H1 (cell line): ENCODE measurements around the gene CP. TPM values are rescaled to one million over a fixed set of nuclear protein-coding genes. Genes with fewer than 3 reads are reported as not detected.

Source experiments
- CTCF ChIA-PET: fragments of 300-600 bp; sonication (Branson Sonifier 250); formaldehyde crosslinking; loops from one replicate; lab custom pipeline; 2021; ENCODE audit not compliant: partially characterized antibody; lab: Charles Lee
- POLR2A ChIA-PET: fragments of 300-600 bp; sonication (Branson Sonifier 250); formaldehyde crosslinking; loops from one replicate; lab custom pipeline; 2021; ENCODE audit warnings: inconsistent platforms; ENCODE audit not compliant: partially characterized antibody; lab: Charles Lee
- DNase-seq, 2 experiments: peaks; one replicate each; pipeline versions ENCODE4 v3.0.0 to v3.0.0-alpha.2; 2010 to 2022; ENCODE audit warnings: low spot score in 2 of 2, low read depth in 1 of 2, mixed read lengths in 1 of 2
- FAIRE-seq: peaks from 2 replicates; lab custom pipeline; 2011; peaks lifted over from hg19 to GRCh38; lab: Jason Lieb, UNC
- H2AFZ ChIP-seq: 2 replicates; pipeline ENCODE4 v1.8.1; 2012; ENCODE audit warnings: low read length, inconsistent platforms
- H2AK5ac ChIP-seq: 2 replicates; pipeline ENCODE4 v1.6.1; 2013; ENCODE audit warnings: low read depth, low read length
- H2BK120ac ChIP-seq: replicated peaks from 2 replicates; pipeline ENCODE3; 2013; ENCODE audit warnings: low read depth, low read length, inconsistent platforms
- H2BK12ac ChIP-seq: 2 replicates; pipeline ENCODE4 v1.6.1; 2013; ENCODE audit warnings: low read depth, low read length
- H2BK15ac ChIP-seq: 2 replicates; pipeline ENCODE4 v1.6.1; 2013; ENCODE audit warnings: low read length
- H2BK20ac ChIP-seq: 2 replicates; pipeline ENCODE4 v1.6.1; 2013; ENCODE audit warnings: low read length
- H2BK5ac ChIP-seq: 2 replicates; pipeline ENCODE4 v1.6.1; 2013; ENCODE audit warnings: low read depth, low read length
- H3K14ac ChIP-seq: 2 replicates; pipeline ENCODE4 v1.6.1; 2013; ENCODE audit warnings: inconsistent platforms; ENCODE audit not compliant: insufficient read length
- H3K18ac ChIP-seq: 2 replicates; pipeline ENCODE4 v1.6.1; 2013; ENCODE audit warnings: low read length; ENCODE audit errors: extremely low read depth
- H3K23ac ChIP-seq: 2 replicates; pipeline ENCODE4 v1.6.1; 2013; ENCODE audit warnings: inconsistent platforms; ENCODE audit not compliant: insufficient read length
- H3K23me2 ChIP-seq: 2 replicates; pipeline ENCODE4 v1.6.1; 2013; ENCODE audit warnings: low read depth, low read length
- H3K27ac ChIP-seq: 2 replicates; pipeline ENCODE4 v1.6.1; 2011; ENCODE audit warnings: low read depth, low read length, inconsistent platforms
- H3K27me3 ChIP-seq, 4 experiments: replicated peaks in 1 of 4; 1 replicate in 1 of 4; 2 replicates in 3 of 4; pipeline versions ENCODE4 v1.6.1 to v1.8.1; 2011 to 2013; ENCODE audit warnings: low read length in 3 of 4, mild to moderate bottlenecking in 3 of 4, inconsistent platforms in 2 of 4, mixed read lengths in 2 of 4, moderate library complexity in 1 of 4; ENCODE audit not compliant: control insufficient read depth in 3 of 4, insufficient read depth in 3 of 4; ENCODE audit errors: extremely low read depth in 1 of 4
- H3K36me3 ChIP-seq, 4 experiments: 2 replicates each; pipeline versions ENCODE4 v1.6.1 to v1.8.1; 2011 to 2013; ENCODE audit warnings: mild to moderate bottlenecking in 4 of 4, low read length in 3 of 4, moderate library complexity in 2 of 4, control low read depth in 1 of 4, inconsistent platforms in 1 of 4; ENCODE audit not compliant: insufficient read depth in 4 of 4, control insufficient read depth in 2 of 4
- H3K4ac ChIP-seq: replicated peaks from 2 replicates; pipeline ENCODE3; 2013; ENCODE audit warnings: low read length, low read depth, mixed read lengths, inconsistent platforms; ENCODE audit not compliant: insufficient read length
- H3K4me1 ChIP-seq, 4 experiments: replicated peaks in 1 of 4; 1 replicate in 1 of 4; 2 replicates in 3 of 4; pipeline versions ENCODE4 v1.6.1 to v1.8.1; 2011 to 2013; ENCODE audit warnings: low read length in 3 of 4, inconsistent platforms in 2 of 4, mixed read lengths in 1 of 4; ENCODE audit not compliant: insufficient read depth in 4 of 4, control insufficient read depth in 3 of 4
- H3K4me2 ChIP-seq, 2 experiments: 2 replicates each; pipeline versions ENCODE4 v1.6.1 to v1.8.1; 2011 to 2013; ENCODE audit warnings: low read depth in 2 of 2, low read length in 2 of 2, control low read depth in 1 of 2, inconsistent platforms in 1 of 2, mild to moderate bottlenecking in 1 of 2; ENCODE audit not compliant: insufficient read depth in 1 of 2
- H3K4me3 ChIP-seq, 4 experiments: fragments of 200-600, 300-600 bp in 1 of 4; sonication (generic), shearing (Covaris generic), sonication (Bioruptor Twin) in 1 of 4; 2 replicates each; pipeline versions ENCODE4 v1.5.1 to v1.8.1; 2011 to 2016; ENCODE audit warnings: low read length in 4 of 4, low read depth in 3 of 4, control low read depth in 2 of 4, inconsistent platforms in 2 of 4, mild to moderate bottlenecking in 2 of 4, mixed read lengths in 1 of 4, moderate library complexity in 1 of 4; ENCODE audit not compliant: insufficient read depth in 2 of 4; ENCODE audit errors: extremely low read depth in 1 of 4
- H3K56ac ChIP-seq: replicated peaks from 2 replicates; pipeline ENCODE3; 2013; ENCODE audit warnings: low read depth, mild to moderate bottlenecking, mixed read lengths, low read length, inconsistent platforms; ENCODE audit not compliant: insufficient read length
- H3K79me1 ChIP-seq: 2 replicates; pipeline ENCODE4 v1.6.1; 2013; ENCODE audit warnings: low read depth, low read length, control low read depth
- H3K79me2 ChIP-seq, 2 experiments: 2 replicates each; pipeline versions ENCODE4 v1.6.1 to v1.8.1; 2012 to 2013; ENCODE audit warnings: low read length in 2 of 2, mild to moderate bottlenecking in 2 of 2, inconsistent platforms in 1 of 2; ENCODE audit not compliant: insufficient read depth in 2 of 2, control insufficient read depth in 1 of 2
- H3K9ac ChIP-seq, 4 experiments: replicated peaks in 1 of 4; 1 replicate in 1 of 4; 2 replicates in 3 of 4; pipeline versions ENCODE4 v1.6.1 to v1.8.1; 2011 to 2013; ENCODE audit warnings: low read depth in 3 of 4, low read length in 3 of 4, control low read depth in 2 of 4, mild to moderate bottlenecking in 2 of 4, moderate library complexity in 2 of 4, inconsistent platforms in 1 of 4; ENCODE audit errors: extremely low read depth in 1 of 4
- H3K9me3 ChIP-seq, 2 experiments: 2 replicates each; pipeline versions ENCODE4 v1.6.1 to v1.8.1; 2012 to 2013; ENCODE audit warnings: mild to moderate bottlenecking in 2 of 2, moderate library complexity in 2 of 2, control low read depth in 1 of 2, inconsistent platforms in 1 of 2, low read depth in 1 of 2, low read length in 1 of 2, mixed read lengths in 1 of 2; ENCODE audit not compliant: insufficient read depth in 2 of 2
- H4K20me1 ChIP-seq, 2 experiments: replicated peaks in 1 of 2; 2 replicates each; pipeline versions ENCODE3 to v1.8.1; 2011 to 2013; ENCODE audit warnings: inconsistent platforms in 2 of 2, low read length in 2 of 2, mild to moderate bottlenecking in 1 of 2; ENCODE audit not compliant: insufficient read depth in 2 of 2, control insufficient read depth in 1 of 2
- H4K5ac ChIP-seq: 2 replicates; pipeline ENCODE4 v1.6.1; 2013; ENCODE audit warnings: low read length, low read depth, mixed read lengths, inconsistent platforms; ENCODE audit not compliant: insufficient read length
- H4K8ac ChIP-seq: 2 replicates; pipeline ENCODE4 v1.8.0; 2013; ENCODE audit warnings: mild to moderate bottlenecking, moderate library complexity, low read length, inconsistent platforms; ENCODE audit not compliant: insufficient read depth; ENCODE audit errors: extremely low read depth
- H4K91ac ChIP-seq: replicated peaks from 2 replicates; pipeline ENCODE3; 2013; ENCODE audit warnings: low read length, mixed read lengths, inconsistent platforms; ENCODE audit not compliant: insufficient read length
- CBX8 ChIP-seq: fragments of 300-800, 300-1000 bp; sonication (generic); IDR thresholded peaks from 2 replicates; pipeline ENCODE4 v1.7.1; 2016; ENCODE audit warnings: low read depth, low read length, borderline replicate concordance
- GTF2F1 ChIP-seq: IDR thresholded peaks from 2 replicates; pipeline ENCODE4 v1.6.1; 2012; ENCODE audit warnings: low read depth, low read length, improper control_type of control experiment, borderline replicate concordance
- WGBS, 2 experiments: shearing (Covaris generic) in 1 of 2; methylation state at CpG; one replicate each; pipeline versions ENCODE4 v1.1.6 to v1.1.7; 2013 to 2015; ENCODE audit warnings: low lambda C conversion rate in 2 of 2, mixed read lengths in 2 of 2, inconsistent platforms in 1 of 2, low coverage in 1 of 2, missing lambda C conversion rate in 1 of 2; ENCODE audit not compliant: insufficient replicate concordance in 2 of 2, insufficient coverage in 1 of 2, insufficient read length in 1 of 2; ENCODE audit errors: extremely low coverage in 1 of 2, missing lambda C conversion rate in 1 of 2; 5-methylcytosine and 5-hydroxymethylcytosine counted together
- polyA plus RNA-seq, 7 experiments: library from polyadenylated mRNA; depleted of rRNA in 3 of 7; stranded (reverse) in 5 of 7; unstranded in 2 of 7; fragments of >200 nt in 5 of 7; fragments of 200-250 nt in 2 of 7; gene quantifications; 1 replicate in 5 of 7; 2 replicates in 1 of 7; 4 replicates in 1 of 7; pipeline versions ENCODE4 v1.2.1 to v1.2.3, GENCODE V29; 2011 to 2013; ENCODE audit warnings: missing spikeins in 2 of 7, mixed read lengths in 2 of 7
- total RNA-seq: library from RNA; stranded (reverse); fragmentation: NEBNext Ultra II Directional; extraction: Animal tissue kit (Norgen Biotek cat#: 25700); gene quantifications from 2 replicates; pipeline ENCODE4 v1.2.1, GENCODE V29; 2021

The CP gene
- total and polyA plus RNA-seq, 2 of the 8 experiments (the other 6 are each of a cell fraction or from before 2014, with no cell fraction given), result 0.32 to 2.6 TPM

DNA sequence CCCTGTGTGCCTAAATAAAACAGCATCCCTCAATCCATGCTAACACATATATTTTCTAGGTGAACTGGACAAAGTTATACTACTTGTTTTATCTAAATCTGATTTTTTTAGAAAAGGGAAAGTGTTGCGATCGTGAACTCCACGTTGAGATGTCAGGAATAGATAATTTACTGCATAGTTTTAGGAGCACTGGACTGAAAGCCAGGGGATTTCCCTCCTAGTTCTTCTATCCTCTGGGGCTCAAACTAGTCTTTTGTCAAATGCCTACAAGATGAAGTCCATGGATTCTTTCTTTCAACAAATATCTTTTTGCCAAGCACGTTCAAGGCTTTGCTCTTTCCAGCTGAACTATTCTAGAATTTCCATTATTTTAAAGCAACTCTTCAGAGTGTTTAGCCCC lies 92.8 kb downstream of the CP start:
- Histone ChIP-seq H3K27ac (no peak overlapping the region), H3K23ac (no peak overlapping the region), H3K9me3 (no peaks in the 10 kb centered on the region), H2BK15ac (no peak overlapping the region), H2BK5ac (no peak overlapping the region), H3K79me2 (peaks cover 0 to 38% of the 10 kb centered on the region in 2 experiments; a peak in 2 of 4 replicates), H2AFZ (no peak overlapping the region), H3K4ac (no peak overlapping the region), H3K79me1 (no peaks in the 10 kb centered on the region; the same call in 1 of the 2 replicates), H3K23me2 (peaks cover 3% of the 10 kb centered on the region; the same call in 1 of the 2 replicates), H3K36me3 (no peaks in the 10 kb centered on the region; a peak in 1 of 8 replicates), H3K14ac (no peak overlapping the region), H2AK5ac (no peak overlapping the region), H2BK20ac (no peak overlapping the region), H2BK12ac (no peak overlapping the region), H3K18ac (no peak overlapping the region; the same call in 1 of the 2 replicates), H3K4me1 (peaks cover 3 to 11% (median 6%) of the 10 kb centered on the region in 4 experiments), H3K27me3 (no peaks in the 10 kb centered on the region; a peak in 1 of 7 replicates), H3K56ac (no peak overlapping the region), H3K9ac (no peak overlapping the region), H4K91ac (no peak overlapping the region), H3K4me3 (peak overlapping the region; percentile 77 to 94 (median 81); a peak in 6 of 8 replicates), H4K20me1 (no peaks in the 10 kb centered on the region), H4K8ac (no peak overlapping the region), H3K4me2 (peak overlapping the region; percentile 72 to 92), H2BK120ac (no peak overlapping the region), H4K5ac (no peak overlapping the region)
- FAIRE-seq (no peak), DNase-seq (no peak)
- POLR2A ChIA-PET, result interaction anchor here (1.0 kb wide), 1 partner anchor 8 kb away, joined by 3 read pairs; no protein-coding TSS in a partner anchor
- CTCF ChIA-PET, result interaction anchor here (0.5 to 2.5 kb wide), 5 partner anchors 9 to 447 kb away, joined by 3 to 21 read pairs (median 4); no protein-coding TSS in a partner anchor
- WGBS, 2 experiments, result 87% methylated on average over 4 of the region's 4 CpGs; no CpG with 5 or more reads in 1 of the 2 experiments
- TF ChIP-seq CBX8, result no peak
- TF ChIP-seq GTF2F1, result no peak
